NCI-H345 treated with DMSO at 0.1 percent for 48 hours (cell line): ENCODE results near the gene CIB2.

ENCODE experiments used
- DNase-seq: peaks from one replicate; lab custom pipeline; 2025; ENCODE audit not compliant: unreplicated experiment; lab: John Stamatoyannopoulos, UW

The CIB2 gene

DNA sequence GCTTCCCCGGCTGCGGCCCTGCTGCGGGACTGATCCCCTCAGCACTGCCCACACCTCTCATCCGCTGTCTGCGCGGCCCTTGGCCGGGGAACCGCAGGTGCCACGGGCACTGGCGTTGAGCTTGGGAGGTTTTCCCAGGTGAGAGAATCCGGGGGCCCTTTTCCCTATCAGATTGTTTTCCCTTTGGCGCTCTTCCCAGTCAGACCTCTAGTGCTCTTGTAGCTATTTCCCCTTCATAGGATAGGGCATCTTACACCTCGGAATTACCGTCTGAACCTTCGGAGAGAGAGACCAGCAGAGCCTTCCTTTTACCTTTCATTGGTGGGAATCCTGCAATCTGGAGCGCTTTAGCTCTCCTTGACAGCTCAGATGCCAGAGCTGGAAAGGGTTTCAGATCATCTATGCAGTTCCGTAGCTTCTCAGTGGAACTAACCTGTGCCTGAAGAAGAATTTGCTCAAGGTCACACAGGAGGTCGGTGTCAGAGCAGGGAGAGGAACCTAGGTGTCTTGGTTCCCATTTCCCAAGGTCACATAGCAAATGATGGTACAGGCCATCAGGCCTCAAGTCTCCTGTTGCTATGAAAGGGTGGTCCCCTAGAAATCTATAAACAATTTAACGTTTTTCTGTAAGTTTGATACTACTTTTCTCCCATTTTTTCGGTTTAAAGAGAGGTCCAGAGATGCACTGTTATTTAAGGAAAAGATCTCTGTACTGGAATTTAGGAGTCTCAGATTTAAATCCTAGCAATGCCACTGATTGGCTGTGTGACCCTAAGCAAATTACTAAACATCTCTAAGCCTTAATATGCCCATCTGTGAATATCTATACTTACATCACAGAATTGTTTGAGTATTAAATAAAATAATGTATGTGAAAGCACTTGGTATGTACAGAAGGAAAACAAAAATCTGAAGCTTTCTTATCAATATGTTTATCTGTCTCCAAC, 18.8 kb upstream of the CIB2 start:
- DNase-seq = peak; percentile 29

DNA sequence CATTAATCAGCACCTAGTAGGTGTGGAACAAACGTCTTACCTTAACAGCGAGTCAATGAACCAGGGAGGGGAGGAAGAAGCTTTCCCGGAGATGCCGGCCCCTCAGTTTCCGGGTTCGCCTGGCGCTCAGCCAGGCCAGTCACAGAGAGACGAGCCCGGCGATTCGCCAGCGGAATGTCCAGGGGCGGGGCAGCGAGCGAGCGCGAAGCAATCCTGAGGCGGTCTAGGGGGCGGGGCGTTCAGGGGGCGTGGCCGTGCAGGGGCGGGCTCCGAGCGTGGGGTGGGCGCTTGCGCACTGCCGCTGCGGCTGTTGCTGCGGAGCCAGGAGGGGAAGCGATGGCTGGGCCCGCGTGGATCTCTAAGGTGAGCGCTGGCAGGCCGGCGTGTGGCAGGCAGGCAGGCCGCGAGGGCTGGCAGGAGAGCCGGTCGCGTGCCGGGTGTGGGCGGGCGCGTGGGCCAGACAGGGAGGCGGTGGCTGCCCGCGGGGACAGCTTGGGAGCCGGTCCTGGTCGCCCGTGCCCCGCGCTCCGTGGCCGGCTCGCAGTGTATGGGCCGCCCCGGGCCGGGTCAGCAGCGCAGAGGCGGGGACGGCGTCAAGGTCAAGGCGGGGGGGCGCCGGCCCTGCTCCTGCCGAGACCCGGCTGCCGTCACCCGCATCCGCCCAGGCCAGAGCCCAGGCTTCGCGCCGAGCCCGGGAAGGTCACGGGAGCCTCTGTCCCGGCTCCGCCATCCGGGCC, 18.0 kb upstream of the CIB2 start, which contains the start of gene IDH3A:
Gene IDH3A, plus strand, starts transcription at position 295 of the 737 bp plus-strand sequence. Its CDS starts 42 bp downstream, at position 337.
- DNase-seq = peak; percentile 79

DNA sequence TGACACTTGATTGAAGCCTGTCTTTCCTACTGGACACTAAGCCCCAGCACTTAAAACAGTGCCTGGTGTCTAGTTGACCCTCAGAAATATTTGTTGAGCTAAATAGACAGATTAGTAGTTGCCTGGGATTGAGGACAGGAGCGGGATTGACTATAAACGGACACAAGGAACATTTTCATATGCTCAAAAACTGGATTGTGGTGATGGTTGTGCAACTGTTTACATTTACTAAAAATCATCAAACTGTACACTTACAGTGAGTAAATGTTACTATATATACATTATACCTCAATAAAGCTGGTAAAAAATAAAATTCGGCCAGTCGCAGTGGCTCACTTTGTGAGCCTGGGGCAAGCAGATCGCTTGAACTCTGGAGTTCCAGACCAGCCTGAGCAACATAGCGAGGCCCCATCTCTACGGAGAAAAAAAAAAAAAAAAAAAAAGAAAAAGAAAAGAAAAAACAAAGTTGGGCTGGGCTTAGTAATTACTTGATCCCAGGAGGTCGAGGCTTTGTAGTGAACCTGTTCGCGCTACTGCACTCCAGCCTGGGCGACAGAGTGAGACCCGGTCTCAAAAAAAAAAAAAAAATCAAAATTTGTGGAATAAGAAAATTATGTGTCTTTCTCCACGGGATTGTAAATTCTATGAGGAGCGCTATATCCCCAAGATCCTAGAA, 17.3 kb upstream of the CIB2 start:
- DNase-seq = no peak

DNA sequence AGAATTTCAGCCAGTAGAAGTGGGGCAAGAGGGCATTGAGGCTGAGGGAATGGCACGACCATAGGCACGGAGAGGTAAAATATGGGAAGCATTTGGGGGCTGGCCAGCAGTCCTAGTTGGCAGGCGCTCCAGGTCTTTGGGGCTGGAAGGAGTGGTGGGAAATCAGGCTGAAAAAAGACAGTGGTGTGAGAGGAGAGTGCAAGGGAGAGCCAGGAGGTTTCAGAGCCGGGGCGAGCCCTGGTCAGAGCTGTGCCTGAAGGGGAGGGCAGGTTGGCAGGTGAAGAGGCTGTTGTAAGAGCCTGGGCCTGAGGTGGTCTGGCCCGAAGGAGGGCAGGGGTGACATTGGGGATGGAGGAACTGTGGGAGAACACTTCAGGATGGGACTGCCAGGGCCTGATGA, 16.3 kb upstream of the CIB2 start:
- DNase-seq = no peak

DNA sequence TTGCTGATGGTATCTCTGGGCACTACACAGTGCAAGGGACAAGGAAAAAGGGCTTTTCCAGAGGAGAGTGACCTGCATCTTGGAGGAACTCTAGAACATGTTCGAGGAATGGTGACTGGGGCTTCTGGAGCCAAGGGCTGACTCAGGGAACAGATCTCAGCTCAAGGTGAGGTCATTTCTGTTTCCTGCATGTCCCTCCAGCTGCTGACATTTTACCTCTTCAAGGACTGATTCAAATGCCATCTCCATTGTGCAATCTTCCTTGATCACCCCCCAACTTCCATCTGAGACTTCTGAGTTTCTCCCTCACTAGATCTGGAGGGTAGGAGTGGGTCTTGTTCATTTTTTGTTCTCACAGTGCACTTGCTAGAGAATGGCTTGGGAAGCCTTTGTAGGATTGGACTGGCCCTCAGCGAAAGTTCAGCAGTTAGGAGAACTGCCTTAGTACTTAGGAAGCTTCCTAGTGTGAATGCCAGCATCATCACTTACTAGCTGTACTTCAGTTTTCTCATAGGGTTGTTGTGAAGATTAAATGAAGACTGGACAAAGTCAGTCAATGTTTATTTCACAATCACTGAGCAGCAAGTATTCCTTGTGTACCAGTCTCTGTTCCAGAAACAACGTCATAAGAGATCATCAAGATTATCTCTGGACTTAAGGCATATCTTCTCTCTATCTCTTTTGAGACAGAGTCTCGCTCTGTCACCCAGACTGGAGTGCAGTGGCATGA, 15.3 kb upstream of the CIB2 start:
- DNase-seq = no peak

DNA sequence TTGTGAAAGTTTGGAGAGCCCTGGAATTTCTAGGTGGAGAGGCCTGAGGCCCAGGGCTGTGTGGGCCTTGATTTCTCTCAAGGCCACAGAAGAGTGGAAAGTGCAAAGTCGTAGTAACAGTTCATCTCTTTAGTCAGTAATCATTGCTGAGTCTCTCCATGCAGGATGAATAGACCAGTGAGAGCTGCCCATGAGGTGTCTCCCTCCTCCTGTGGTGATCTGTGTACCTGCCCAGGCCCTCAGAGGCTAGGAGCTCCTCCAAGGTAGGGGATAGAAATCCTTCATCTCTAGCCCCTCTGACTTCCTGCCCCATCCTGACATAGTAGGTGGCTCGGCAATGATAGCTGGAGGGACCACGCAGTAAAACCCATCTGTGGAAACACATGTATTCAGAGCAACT, 11.1 kb upstream of the CIB2 start:
- no peak for DNase-seq

DNA sequence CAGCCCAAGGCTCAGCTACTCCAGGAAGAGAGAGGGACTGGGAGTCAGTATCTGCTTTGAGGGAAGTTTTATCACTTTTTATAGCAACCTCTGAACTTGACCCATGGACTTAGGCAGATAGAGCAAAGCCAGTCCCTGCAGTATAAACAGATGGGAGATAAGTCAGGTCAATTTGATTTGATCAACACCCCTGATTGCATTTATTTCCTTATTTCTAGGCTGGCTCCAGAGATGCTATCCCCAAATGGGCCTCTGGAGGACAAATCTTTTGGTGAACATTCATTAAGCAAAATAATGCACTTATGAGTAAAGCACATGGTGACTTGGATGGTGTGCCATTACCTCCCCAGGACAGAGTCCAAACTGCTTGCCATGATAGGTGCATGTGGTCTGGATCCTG, 9.0 kb upstream of the CIB2 start:
- DNase-seq = no peak

DNA sequence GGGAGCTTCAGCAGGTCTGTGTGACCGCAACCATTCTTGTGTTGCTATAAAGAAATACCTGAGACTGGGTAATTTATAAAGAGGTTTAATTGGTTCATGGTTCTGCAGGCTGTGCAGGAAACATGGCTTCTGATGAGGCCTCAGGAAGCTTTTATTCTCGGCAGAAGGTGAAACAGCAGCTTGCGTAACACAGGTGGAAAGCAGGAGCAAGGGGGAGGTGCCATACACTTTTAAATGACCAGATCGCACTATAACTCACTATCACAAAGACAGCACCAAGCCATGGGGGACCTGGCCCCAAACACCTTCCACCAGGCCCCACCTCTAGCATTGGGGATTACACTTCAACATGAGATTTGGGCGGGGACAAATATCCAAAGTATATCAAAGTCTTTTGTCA, 8.3 kb upstream of the CIB2 start:
- no peak for DNase-seq

DNA sequence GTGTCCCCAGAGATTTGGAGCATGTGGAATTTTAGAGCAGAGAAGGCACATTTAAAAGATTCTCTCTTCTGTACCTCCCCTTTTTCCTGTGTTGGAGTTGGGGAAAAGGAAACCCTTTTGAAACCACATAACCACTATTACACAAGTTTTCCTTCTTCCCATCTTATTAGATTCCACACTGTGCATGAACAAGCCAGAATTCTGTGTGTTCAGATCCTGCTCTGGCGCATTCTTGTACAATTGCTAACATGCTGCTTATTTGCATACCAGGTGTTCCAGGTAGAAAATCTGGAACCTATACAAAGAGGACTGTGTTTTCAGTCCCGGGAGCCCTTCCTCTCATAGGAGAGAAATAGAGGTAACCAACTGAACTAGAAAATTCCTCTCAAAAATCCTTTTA, 2.6 kb upstream of the CIB2 start:
- DNase-seq = no peak

DNA sequence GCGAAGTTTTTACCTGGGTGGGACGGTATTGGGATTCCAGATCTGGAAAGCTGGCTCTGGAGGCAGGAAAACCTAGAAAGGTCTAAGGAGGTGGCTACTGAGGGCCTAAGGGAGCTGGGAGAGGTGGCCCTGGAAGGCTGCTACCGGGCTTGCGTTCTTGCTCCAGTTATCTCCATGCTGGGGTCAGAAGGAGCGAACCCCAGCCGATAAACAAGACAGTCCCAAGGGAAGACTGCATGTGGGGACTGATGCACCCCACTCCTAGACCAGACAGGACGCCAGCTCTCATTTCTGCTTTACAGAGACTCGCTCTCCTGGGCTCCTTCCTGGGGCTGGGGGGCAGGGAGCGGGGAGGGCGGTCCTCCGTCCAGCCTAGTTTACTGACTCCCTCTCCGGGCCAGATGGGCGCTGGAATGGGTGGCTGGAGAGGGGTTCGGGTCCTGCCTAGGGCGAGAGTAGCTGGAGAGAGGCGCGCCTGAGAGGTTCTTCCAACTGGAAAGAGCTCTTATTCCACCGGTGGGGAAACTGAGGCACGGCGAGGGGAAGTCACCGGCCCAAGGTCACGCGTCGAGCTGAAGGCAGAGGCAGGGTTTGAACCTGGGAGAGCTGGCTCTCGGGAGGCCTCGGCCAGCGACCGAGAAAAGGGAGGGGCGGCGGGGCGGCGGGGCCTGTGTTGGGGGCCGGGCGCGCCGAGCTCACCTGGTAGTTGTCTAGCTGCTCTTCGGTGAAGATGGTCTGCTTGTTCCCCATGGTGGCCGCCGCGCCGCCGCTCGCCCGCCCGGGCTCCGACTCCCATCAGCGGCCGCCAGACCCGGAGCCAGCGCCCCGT, 565 bp downstream of the CIB2 start:
- DNase-seq = no peak

DNA sequence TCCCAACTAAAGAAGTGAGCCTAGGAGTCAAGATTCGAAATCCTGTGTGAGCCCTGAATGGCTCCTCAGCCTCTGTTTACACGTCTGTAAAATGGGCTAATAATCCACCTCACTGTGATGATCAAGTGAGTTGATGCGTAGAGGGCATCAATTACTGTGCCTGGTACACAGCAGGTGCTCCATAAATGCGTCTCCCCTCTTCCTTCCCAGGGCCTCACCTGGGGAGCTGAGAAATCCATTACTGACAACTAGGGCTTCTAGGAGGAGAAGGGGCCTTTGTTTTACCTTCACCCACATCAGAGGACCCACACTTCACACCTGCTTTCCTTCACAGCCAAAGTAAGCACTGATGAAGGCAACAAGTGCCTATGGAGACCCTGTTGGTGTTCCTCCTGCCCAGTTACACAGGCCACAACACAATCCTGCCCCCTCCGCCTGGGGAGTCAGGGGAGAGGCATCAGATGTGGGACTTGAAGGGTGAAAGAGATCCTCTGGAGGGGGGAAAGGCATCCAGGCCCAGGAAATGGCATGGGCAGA, 1.4 kb downstream of the CIB2 start:
- DNase-seq = no peak

DNA sequence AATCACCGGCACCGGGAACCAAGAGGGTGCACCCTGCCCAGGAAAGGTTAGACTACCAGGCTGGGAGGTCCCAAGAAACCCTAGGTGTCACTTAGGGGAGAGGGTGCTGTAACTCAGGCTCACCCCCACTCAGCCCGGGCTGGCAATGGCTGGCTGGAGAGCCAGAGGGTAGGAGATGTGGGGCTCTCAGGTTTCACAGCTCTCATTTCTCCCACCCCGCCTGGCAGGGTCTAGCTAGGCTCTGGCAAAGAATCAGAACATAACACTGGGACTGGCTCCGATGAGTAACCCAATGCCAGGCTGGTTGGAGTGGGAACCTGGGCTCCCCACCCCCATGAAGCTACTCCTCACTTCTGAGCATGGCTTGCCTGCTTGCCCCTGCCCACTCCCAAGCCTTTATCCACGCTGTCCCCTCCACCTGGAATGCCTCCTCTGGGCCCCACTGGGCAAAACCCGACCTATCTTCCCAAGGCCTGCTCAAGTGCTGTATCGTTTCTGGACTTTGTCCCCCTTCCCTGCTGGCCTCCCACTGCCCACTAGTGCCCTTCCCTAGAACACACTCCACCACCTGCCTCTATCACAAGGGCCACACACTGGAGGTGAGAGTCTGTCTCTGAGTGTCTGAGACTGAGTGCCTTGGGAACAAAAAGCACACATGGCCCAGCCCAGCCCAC, 2.0 kb downstream of the CIB2 start:
- no peak for DNase-seq

DNA sequence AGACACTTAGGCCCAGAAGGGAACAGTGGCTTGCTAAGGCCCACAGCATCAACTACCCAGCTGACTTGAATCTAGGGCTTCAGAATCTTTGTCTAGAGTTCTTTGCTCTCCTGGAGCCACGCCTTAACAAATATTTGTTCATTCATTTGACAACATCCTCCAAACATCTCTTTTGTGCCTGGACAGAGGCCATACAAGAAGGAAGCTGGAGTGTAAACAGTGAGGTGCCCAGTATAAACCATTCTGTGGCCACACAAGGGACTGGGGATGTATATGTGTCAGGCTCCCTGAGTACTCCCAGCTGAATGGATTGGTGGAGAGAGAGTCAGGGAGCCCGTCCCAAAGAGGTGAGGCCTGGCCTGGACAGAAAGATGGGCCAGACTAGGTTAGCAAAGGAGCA, 3.4 kb downstream of the CIB2 start:
- no peak for DNase-seq

DNA sequence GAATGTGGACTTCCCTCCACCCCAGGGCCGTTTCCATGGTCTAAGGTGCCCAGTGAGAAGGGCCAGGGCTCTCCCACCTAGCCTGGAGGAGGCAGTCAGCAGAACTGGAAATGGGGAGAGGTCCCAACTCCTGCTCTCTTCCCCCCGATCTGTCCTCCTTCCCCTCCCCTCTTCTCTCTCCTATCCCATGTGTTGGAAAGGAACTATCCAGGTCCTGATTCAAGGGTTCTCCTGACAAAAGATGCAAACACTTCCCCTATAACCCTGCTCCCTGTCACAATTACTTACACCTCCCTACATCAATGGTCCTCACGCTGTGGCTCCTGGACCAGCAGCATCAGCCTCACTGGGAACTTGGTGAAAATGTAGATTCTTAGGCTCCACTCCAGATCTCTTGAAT, 6.0 kb downstream of the CIB2 start:
- DNase-seq = no peak

DNA sequence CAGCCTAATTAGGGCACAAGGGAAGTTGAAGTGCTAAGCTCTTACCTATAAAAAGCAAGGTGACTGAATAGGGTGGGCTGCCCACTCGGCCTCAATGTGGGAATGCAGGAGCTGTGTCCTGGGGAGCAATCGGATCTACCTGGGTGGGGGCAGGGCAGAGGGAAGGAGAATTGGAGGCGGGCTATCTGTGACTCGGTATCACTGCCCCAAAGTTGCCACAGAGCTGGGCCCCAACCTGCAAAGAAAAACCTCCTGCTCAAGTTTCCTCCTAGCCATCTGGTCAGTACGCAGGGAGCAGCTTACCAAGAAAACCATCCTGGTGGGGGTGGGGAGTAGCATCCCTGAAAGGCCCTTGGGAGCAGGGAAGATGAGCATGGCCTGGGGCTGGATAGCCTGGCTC, 10.7 kb downstream of the CIB2 start:
- DNase-seq = no peak

DNA sequence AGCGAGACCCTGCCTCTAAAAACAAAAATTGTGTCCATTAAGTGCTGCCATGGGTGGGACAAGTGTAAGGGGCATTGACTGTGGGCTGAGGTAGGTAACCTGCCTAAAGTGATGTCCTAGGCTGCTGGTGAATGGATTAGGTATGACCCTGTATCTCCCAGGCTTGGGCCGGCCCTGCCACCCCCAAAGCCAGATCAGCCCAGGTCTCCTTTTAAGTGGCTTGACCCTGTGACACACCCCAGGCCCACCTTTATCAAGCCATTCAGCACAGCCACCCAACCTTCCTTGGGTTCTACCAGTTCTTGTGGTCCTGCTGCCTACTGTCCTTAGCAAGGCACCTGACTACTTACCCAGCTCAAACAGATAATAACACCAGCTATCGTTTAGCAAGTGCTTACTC, 18.7 kb downstream of the CIB2 start:
- no peak for DNase-seq

DNA sequence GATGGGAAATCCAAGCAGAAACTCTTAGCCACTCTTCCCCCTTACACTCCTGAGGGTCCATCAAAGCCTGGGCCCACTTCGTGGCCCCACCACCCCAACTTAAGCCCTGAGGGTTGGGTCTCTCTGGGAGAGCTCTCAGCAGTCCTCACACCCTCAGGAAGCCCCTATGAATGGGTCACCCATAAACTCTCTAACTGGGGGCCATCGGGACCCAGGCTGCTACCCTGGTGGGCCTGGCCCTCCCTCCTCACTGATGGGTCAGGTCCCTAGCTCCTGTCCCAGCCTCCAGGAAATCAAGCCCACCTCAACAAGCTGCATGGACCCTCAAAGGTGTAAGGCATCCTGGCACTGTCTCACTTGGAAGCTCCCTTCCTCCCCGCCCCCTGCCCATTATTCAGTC, 19.5 kb downstream of the CIB2 start:
- DNase-seq = no peak

DNA sequence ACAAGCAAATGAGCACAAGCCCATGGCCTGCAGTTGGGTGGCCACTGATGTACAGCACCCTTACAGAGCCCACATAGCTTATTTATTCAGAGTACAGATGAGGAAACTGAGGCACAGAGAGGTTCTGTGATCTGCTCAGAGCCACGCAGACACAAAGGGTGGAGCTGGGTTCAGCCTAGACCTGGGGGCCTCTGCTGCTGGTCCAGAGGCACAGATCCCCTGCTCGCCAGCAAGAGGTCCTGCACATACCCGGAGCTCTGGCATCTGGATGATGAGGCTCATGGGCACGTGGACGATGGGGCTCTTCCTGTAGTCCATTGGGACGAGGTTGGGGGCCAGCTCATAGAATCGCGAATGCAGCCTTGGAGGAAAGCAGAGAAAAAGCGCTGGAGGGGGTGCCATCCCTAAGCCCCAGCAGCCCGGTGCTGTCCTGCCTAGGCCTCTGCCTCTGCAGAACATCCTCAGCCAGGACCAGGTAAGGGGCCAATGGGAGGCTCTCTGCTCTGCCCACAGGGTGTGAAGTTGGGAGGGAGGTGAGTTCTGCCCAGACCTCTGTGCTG, 20.2 kb downstream of the CIB2 start:
- DNase-seq = no peak

DNA sequence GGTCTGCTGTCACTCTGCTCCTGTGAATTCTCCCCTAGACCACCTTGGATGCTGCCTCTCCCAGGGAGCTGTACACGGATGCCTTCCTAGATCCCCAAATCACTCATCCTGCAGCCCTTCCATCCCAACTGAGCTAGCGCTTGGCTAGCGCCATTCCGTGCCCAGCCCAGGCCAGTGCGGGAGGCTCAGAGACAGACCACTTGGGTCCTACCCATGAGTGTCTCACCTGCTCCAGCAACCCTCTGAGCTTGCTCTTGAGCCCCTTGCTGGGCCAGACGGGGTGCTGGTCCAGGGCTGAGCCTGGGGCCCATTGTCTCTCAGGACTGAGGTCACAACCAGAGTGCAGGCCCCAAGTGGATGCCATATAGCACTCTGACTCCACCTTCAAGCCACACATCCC, 21.1 kb downstream of the CIB2 start:
- no peak for DNase-seq
